Measurements from ENCODE around the gene GALNT13. TPM values are rescaled to one million over a fixed set of nuclear protein-coding genes. Genes with fewer than 3 reads are reported as not detected.

The GALNT13 gene
- total RNA-seq, 1 donor from 2014 or later, result 7.2 TPM

DNA sequence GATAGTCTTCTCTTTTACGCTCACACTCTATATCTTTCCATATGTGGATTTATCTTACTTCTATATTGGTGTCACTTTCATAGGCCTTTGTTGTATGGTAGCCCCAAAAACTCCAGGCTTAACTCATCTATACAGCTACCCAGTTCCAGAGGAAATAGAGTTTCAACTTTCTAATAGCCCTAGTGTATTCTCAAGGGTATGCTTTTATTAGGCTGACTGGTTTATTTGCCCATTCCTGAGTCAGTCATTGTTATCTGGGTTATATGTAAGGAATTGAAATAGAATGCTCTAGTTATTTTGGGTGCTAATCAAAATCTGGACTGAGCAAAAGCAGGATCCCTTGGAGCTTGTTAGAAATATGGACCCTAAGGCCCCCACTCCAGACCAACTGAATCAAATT lies 519.3 kb downstream of the GALNT13 start:
- H3K4me3 Mint-ChIP-seq (ENCODE audit: low read depth), result no peak overlapping the region
- H3K4me1 Mint-ChIP-seq (ENCODE audit: low read depth), result peaks cover 6% of the 10 kb centered on the region
- DNase-seq (ENCODE audit: low spot score, unreplicated experiment), result no peak
- H3K27me3 Mint-ChIP-seq, result no peaks in the 10 kb centered on the region
- TF ChIP-seq, protein P1, sequence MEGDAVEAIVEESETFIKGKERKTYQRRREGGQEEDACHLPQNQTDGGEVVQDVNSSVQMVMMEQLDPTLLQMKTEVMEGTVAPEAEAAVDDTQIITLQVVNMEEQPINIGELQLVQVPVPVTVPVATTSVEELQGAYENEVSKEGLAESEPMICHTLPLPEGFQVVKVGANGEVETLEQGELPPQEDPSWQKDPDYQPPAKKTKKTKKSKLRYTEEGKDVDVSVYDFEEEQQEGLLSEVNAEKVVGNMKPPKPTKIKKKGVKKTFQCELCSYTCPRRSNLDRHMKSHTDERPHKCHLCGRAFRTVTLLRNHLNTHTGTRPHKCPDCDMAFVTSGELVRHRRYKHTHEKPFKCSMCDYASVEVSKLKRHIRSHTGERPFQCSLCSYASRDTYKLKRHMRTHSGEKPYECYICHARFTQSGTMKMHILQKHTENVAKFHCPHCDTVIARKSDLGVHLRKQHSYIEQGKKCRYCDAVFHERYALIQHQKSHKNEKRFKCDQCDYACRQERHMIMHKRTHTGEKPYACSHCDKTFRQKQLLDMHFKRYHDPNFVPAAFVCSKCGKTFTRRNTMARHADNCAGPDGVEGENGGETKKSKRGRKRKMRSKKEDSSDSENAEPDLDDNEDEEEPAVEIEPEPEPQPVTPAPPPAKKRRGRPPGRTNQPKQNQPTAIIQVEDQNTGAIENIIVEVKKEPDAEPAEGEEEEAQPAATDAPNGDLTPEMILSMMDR (IDR thresholded peaks at IDR 0.05; ENCODE audit: unreplicated experiment), result no peak
- no peak overlapping the region for H3K27ac Mint-ChIP-seq
- H3K9me3 Mint-ChIP-seq (ENCODE audit: low read depth), result peaks cover 24% of the 10 kb centered on the region
- H3K36me3 Mint-ChIP-seq (ENCODE audit: insufficient read depth), result peaks cover 5% of the 10 kb centered on the region

DNA sequence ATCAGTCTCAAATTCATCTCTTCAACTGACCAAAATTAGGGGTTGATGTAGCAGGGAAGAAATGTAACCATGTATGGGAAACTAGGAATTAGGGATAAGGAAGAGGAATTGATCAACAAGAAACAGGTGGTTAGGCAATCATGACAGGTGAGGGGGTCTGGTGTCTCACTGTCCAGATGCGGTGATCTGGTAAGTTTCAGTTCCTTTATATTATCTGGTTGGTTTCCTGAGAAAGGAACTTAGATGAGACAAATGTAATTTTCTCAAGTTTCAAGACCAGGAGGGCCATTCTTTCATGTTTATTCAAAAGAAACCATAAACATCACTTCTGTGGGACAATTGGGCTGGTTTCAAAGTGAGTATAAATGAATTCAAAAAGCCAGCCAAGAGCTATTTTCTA lies 520.5 kb downstream of the GALNT13 start:
- peaks cover 6% of the 10 kb centered on the region for H3K4me1 Mint-ChIP-seq (ENCODE audit: low read depth)
- H3K36me3 Mint-ChIP-seq (ENCODE audit: insufficient read depth), result peaks cover 5% of the 10 kb centered on the region
- H3K9me3 Mint-ChIP-seq (ENCODE audit: low read depth), result peaks cover 24% of the 10 kb centered on the region
- TF ChIP-seq, protein P1 (IDR thresholded peaks at IDR 0.05; ENCODE audit: unreplicated experiment), result no peak
- H3K4me3 Mint-ChIP-seq (ENCODE audit: low read depth), result no peak overlapping the region
- no peak overlapping the region for H3K27ac Mint-ChIP-seq
- H3K27me3 Mint-ChIP-seq, result no peaks in the 10 kb centered on the region
- DNase-seq (ENCODE audit: low spot score, unreplicated experiment), result no peak

DNA sequence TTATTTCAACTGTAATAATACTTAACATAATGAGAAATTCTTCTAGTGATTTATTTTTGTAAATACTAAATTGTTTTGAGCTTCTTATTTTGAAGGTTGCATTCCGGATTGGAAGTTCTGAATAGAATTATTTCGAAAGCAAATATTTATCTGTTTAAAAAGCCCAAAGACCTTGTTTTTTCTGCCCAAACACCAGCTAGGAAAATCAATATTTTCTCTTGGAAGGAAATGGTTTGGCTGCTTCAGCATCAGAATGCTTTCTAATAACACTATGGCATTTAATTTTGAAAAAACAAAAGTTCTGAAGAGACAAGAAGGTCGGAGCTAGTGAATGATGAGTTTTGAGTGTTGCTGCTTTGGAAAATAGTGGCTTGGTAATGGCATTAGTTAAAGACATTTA lies 522.9 kb downstream of the GALNT13 start:
- Mint-ChIP-seq H3K27me3 (no peaks in the 10 kb centered on the region), H3K4me1 (ENCODE audit: low read depth) (peaks cover 6% of the 10 kb centered on the region), H3K36me3 (ENCODE audit: insufficient read depth) (peaks cover 2% of the 10 kb centered on the region), H3K4me3 (ENCODE audit: low read depth) (no peak overlapping the region), H3K9me3 (ENCODE audit: low read depth) (peaks cover 16% of the 10 kb centered on the region), H3K27ac (no peak overlapping the region)
- DNase-seq (ENCODE audit: low spot score, unreplicated experiment), result no peak
- TF ChIP-seq, protein P1 (IDR thresholded peaks at IDR 0.05; ENCODE audit: unreplicated experiment), result no peak

DNA sequence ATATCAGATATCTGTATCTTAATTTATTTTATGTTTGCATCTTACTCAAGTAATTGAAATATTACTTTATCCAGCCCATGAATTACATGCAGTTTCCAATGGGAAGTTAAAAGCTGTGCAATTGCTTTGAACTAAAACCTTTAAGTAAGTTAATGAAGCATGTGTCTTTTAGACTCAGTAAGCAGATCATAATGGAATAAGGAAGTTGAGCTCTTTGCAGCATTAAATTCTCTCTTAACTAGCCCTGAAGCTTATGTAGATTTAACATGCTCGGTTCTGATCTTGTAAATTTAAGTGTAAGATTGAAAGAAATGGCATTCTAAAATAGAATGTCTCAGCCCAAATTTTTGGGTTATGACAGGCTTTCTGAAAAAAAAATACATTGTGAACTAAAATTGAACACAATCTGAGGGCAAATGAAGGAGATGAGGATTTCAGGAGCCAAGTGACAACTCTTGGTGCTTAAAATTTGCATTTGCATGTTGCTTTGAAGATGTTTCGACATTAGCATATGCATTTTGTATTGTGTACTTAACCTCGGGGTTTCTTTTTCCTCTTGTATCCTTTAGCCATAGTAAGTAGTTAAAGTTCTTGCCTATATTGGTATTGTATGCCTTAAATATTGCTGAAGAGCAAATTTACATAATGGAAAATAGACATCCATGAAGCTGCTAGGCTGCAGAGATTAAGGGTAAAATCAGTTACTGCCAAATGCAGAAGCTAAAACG lies 529.0 kb downstream of the GALNT13 start:
- no peak for DNase-seq (ENCODE audit: low spot score, unreplicated experiment)
- TF ChIP-seq, protein P1 (IDR thresholded peaks at IDR 0.05; ENCODE audit: unreplicated experiment), result no peak
- no peaks in the 10 kb centered on the region for H3K9me3 Mint-ChIP-seq (ENCODE audit: low read depth)
- H3K27ac Mint-ChIP-seq, result no peak overlapping the region
- H3K4me3 Mint-ChIP-seq (ENCODE audit: low read depth), result no peak overlapping the region
- H3K4me1 Mint-ChIP-seq (ENCODE audit: low read depth), result peaks cover 4% of the 10 kb centered on the region
- no peaks in the 10 kb centered on the region for H3K36me3 Mint-ChIP-seq (ENCODE audit: insufficient read depth)
- H3K27me3 Mint-ChIP-seq, result no peaks in the 10 kb centered on the region

DNA sequence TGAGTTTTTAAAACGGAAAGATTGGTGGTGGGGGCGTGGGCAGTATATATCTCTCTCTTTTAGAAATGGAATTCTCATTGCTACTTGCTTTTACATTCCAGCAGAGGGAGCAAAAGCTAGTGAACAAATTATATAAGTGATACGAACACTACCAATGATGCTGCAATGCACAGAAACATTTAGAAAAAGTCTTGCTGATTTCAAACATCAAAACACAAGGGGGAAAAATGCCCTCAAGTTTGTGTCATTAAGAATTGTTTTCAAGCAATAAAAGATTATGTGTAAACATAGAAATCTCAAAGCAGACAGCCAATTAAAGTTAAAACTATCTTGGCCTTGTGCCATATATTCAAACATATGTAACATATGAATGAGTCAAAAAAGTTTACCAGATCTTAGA lies 530.5 kb downstream of the GALNT13 start:
- H3K36me3 Mint-ChIP-seq (ENCODE audit: insufficient read depth), result no peaks in the 10 kb centered on the region
- DNase-seq (ENCODE audit: low spot score, unreplicated experiment), result no peak
- no peak overlapping the region for H3K27ac Mint-ChIP-seq
- H3K9me3 Mint-ChIP-seq (ENCODE audit: low read depth), result no peaks in the 10 kb centered on the region
- H3K4me1 Mint-ChIP-seq (ENCODE audit: low read depth), result peaks cover 4% of the 10 kb centered on the region
- H3K4me3 Mint-ChIP-seq (ENCODE audit: low read depth), result no peak overlapping the region
- H3K27me3 Mint-ChIP-seq, result no peaks in the 10 kb centered on the region
- TF ChIP-seq, protein P1 (IDR thresholded peaks at IDR 0.05; ENCODE audit: unreplicated experiment), result peak; percentile 67

All from progenitor cell of endocrine pancreas (in vitro differentiated cells).